ENCODE data around the gene OBSL1.

Gene OBSL1

GRCh38 chr2:219570194-219570923 is 980 bp downstream of the OBSL1 start:
- Histone ChIP-seq H3K27ac (peak overlapping the region; percentile 88 to 93), H3K4me3 (peak overlapping the region; percentile 91)
- TF ChIP-seq CTCF (IDR thresholded peaks at IDR 0.05): no peak
- DNase-seq (ENCODE audit: low spot score): no peak

GRCh38 chr2:219569635-219570034 is 1.7 kb downstream of the OBSL1 start:
- peak overlapping the region; percentile 91 for H3K4me3 ChIP-seq
- no peak overlapping the region for H3K27ac ChIP-seq
- TF ChIP-seq CTCF (IDR thresholded peaks at IDR 0.05): no peak
- no peak for DNase-seq (ENCODE audit: low spot score)

- H3K4me3 ChIP-seq: no peak overlapping the region
- no peak for TF ChIP-seq CTCF (IDR thresholded peaks at IDR 0.05)
- no peak for DNase-seq (ENCODE audit: low spot score)
These were observed 2.3 kb downstream of the OBSL1 start for GRCh38 chr2:219569041-219569440.

GRCh38 chr2:219567791-219568361 is 3.5 kb downstream of the OBSL1 start:
- TF ChIP-seq CTCF (IDR thresholded peaks at IDR 0.05): no peak
- no peak overlapping the region for H3K27ac ChIP-seq
- no peak overlapping the region for H3K4me3 ChIP-seq
- no peak for DNase-seq (ENCODE audit: low spot score)

More at GRCh38 chr2:219569041-219569440, 2.3 kb downstream of the OBSL1 start:
- no peak overlapping the region for H3K27ac ChIP-seq

- Histone ChIP-seq H3K27ac (no peak overlapping the region), H3K4me3 (no peak overlapping the region)
- DNase-seq (ENCODE audit: low spot score): no peak
- no peak for TF ChIP-seq CTCF (IDR thresholded peaks at IDR 0.05)
These were observed 4.2 kb downstream of the OBSL1 start for GRCh38 chr2:219567131-219567530.

- Histone ChIP-seq H3K27ac (no peak overlapping the region), H3K4me3 (no peak overlapping the region)
- no peak for TF ChIP-seq CTCF (IDR thresholded peaks at IDR 0.05)
- no peak for DNase-seq (ENCODE audit: low spot score)
These were observed 4.7 kb downstream of the OBSL1 start for GRCh38 chr2:219566640-219567039.
